WI38 (cell line): ENCODE data around the gene KRTAP5-10.
"Not testable (repeated sequence)": the region's sequence is repeated elsewhere in the genome, so short reads cannot be mapped to it uniquely, and the experiment has no call there.

Source experiments
- H3K4me3 ChIP-seq: 2 replicates; pipeline ENCODE4 v1.5.1; 2011; ENCODE audit warnings: low read depth, mild to moderate bottlenecking, control low read depth, low read length

KRTAP5-10 gene

GRCh38 chr11:71611218-71611910, 46.0 kb downstream of the KRTAP5-10 start:
- H3K4me3 ChIP-seq: not testable (repeated sequence)

GRCh38 chr11:71613931-71614330, 48.6 kb downstream of the KRTAP5-10 start:
- H3K4me3 ChIP-seq: not testable (repeated sequence)

- not testable (repeated sequence) for H3K4me3 ChIP-seq
Measured at GRCh38 chr11:71614366-71614917, 49.1 kb downstream of the KRTAP5-10 start.

GRCh38 chr11:71615003-71615402, 49.6 kb downstream of the KRTAP5-10 start:
- H3K4me3 ChIP-seq: not testable (repeated sequence)
